DMS153 treated with DMSO at 0.1 percent for 48 hours (cell line): ENCODE data around the gene TMEM236.
A peak's percentile ranks its signal among the peaks of the same experiment; 100 is the strongest.

Experiments used
- DNase-seq: peaks from one replicate; lab custom pipeline; 2025; ENCODE audit not compliant: unreplicated experiment; lab: John Stamatoyannopoulos, UW

The TMEM236 gene

DNA sequence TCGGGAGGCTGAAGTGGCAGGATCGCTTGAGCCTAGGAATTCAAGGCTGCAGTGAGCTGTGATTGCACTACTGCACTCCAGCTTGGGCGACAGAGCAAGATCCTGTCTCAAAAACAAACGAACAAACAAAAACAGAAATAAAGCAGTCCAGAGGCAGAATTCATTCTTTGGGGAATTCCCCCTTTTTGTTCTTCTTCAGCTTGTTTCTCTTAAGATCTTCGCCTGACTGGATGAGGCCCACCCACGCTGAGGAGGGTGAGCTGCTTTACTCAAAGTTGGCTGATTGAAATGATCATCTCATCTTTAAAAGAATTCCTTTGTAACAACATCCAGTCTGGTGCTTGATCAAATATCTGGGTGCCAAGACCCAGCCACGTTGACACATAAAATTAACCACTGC, 67.8 kb downstream of the TMEM236 start:
- no peak for DNase-seq

DNA sequence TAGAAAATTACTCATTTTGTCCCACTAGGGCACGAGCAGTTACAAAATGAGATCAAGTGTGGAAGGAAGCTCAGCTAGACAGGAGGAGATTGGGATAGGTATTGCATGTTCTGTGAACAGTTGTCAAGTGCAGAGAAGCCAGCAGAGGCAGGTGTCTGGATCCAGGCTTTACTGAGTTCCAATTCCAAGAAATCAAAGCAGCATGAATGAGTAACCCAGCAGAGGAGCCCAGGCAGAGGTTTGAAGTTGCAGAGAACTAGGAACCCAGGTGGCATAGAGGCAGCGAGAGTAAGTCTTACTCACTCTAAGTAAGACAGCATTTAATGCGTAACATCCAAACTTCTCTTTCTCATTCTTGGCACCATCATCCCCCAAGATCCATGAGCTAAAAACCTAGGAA, 68.9 kb downstream of the TMEM236 start:
- DNase-seq, result no peak

DNA sequence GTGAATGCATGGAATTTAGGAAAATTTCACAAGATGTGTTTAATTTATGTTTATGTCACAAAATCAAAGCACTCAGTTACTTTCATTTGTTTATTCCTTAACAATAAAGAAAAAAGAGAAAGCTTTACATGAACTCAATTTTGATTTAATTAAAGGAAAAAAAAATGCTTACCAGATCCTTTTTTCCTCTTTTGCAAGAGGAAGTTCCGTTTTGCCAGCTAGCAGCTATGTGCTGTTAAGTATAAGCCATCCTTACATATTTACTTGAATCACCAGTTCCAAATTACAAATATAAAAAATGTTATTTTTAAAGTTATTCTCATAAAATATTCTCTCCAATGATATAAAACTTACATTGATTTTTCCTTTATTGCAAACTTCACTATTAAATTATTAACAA, 69.9 kb downstream of the TMEM236 start:
- no peak for DNase-seq

DNA sequence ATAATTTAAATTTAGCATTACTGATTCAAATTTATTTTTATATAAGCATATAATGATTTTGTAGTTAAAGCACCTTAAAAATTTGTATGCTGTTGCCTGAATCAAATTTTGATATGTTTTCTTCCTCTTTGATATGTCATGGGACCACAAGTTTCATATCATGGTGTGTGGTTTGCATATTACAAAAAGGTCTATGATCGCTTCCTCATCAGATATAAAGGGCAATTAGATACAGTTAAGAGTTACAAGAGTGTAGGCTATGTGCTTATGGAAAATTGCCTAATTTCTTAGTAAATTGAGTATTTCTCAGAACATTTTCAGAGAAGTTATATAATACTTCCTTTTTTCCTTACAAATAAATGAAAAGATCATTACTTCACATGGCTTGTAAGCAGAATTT, 79.3 kb downstream of the TMEM236 start:
- DNase-seq, result no peak

DNA sequence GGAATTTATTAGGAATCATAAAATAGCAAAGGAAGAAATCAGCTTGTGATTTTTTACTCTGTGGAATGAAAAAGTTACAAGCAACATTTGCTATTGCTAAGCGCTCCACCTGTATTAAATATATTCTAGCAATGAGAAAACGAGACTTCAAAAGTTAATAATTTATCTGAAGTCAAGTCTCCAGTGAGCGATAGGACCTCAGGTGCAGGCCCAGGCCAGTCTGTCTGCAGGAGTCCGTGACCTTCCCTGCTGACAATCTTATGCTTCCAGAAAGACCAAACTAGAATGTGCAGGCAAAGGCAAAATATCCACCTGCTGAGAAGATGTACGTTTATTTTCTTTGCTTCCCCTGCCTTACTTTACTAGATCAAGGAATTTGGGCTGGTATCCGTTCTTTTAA, 79.9 kb downstream of the TMEM236 start:
- DNase-seq, result no peak

DNA sequence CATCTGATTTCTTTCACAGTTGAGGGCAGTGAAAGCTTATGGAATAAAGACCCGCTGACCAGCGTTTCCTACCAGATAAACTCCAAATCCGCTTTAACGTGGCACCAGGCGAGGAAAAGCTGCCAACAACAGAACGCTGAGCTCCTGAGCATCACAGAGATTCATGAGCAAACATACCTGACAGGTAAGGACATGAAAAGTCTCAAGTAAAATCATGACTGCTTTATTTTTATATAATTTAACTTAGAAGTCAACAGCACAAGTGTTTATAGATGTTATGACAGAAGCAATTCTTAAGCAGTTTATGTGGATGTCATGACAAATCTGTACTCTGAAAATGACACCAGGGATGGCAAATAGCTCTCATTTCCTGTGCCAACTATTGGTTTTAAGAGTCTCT, 81.7 kb downstream of the TMEM236 start:
- no peak for DNase-seq

DNA sequence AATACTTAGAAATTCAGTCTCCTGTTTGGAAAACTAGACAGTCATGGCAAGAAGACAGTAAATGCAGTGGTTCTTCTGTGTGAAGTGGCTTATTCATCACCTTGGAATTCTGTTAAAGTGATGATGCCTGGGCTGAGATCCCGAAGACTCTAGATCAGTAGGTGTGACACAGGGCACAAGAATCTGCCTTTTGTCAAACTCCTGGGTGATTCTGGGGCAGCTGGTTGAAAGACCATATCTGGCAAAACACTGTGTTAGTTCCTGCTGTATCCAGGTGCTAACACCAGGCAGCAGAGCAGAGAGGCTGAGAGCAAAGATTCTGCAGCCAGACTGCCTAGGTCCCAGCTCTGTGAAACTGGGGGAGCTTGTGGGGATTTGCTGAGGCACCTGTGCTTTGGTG, 83.7 kb downstream of the TMEM236 start:
- DNase-seq, result no peak

DNA sequence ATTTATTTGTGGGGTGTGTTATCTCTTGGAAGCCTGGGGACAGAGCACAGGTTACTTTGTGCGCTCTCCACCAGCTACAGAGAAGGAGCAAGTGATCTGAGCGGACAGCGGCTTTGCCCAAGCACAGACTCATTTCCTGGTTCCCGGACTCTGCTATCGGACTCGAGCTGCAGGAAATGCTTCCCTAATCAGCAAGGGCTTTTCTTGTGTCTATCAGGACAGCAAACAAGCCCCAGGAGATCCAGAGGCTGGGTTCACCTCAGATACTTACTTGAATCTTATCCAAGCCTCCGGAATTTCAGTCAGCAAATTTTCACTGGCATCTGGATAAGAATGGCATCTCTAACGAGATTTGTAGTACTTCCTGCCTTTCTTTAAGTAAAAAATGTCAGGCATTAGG, 84.9 kb downstream of the TMEM236 start:
- no peak for DNase-seq

DNA sequence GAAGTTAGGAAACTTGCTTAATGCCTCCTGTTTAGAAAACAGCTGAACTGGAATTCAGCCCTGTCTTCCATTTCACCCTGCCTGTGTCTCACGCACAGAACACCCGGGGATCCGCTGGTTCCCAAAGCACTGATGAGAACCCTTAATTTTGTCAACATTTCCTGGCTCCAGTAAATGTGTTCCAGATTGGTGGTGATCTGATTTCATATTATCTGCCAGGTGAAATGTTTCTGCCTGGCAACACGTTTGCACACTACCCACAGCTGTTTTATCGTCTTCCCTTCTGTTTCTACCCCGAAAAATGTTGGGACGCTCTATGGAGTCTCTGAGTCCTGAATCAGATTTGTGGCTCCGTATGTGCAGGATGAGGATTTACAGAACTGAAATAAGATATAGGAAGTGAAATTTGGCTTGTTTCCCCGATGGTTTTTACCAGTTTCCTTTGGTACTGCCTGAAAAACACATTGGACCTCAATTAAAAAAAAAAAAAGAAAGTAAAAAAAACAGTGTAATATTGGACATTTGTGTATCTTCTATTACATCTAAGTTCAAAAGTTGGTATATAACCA, 86.2 kb downstream of the TMEM236 start:
- no peak for DNase-seq

DNA sequence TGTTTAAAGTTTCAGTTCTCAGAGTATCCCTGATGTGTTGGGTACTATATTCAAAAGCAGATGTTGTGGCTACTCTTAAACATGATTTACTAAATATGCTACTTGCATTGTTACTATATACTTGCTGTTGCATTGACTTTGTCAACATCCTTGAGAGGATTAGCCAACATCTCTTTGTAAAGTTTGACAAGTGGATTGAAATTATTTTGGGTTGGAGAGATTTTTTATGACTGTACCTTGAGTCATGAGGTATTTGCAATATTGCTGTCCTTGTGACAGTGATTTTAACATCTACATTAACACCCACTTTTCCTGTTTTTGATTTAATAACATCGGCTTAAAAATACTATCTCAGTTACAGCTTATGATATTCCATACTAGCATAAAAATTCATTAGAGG, 89.0 kb downstream of the TMEM236 start:
- DNase-seq, result no peak

DNA sequence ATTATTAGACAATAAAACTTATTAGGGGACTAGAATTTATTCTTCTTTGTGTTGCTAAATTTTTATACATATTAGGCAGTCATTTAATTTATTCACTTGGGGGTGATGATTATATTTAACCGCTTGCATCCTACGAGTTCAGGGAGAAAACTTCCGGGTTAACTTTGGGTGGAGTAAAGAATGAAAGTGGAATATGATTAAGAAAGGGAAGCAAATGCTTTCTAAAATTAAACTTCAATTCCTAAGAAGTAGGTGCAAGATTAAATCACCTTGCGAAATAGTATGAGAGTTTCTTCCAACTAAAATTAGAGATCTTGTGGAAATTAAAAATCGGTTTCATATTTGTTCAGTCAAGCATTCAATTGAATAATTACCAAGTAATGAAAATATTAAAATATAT, 90.6 kb downstream of the TMEM236 start:
- DNase-seq, result no peak

DNA sequence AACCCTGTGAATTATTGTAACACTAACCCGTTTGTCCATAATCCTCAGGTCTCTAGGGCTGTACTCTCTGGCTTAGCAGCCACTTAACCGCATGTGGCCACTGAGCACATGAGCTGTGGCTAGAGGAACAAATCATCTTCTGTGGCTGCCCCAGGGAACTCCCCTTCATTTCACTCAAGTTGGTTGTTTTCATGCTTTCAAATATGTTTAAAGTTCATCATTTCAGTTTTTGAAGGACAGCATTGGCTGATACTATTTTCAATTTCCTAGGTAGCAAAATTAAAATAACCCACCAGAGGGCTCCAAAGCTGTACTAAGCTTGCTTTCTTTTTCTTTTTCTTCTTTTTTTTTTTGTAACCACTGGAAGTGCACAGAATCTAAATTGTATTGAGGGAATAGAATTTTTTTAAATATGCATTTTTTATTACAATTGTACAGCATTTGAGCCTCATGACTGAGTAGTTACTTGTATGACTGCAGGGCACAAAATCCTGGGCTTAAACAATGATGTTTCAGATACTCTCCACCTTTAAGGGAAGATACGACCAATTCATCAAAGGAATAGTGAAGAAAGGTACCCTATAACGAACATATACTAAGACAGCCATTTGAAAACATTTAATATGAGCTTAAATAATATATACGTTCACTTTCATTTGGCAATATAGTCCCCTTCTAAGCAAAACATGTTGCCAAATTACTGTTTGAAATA, 95.7 kb downstream of the TMEM236 start:
- peak; percentile 2 for DNase-seq

DNA sequence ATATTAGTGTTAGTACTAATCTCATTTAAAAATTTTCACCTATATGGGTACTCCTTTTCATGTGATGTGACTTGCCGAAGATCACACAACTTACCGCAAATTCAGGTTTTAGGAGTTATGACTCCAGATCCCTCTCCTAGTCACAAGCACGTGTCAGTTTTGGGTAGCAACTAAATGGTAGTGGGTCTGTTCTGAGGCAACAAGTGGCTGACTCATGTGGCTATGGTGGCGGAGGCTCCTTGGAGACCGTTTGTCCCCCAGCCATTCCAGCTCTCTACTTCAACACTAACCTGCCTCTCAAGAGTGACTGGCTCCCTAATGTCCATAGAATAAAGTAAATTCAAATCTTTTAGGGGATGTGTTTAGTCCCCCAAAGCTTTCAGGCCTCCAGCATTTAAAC, 96.6 kb downstream of the TMEM236 start:
- no peak for DNase-seq
